Thymus (tissue), 14 donors: ENCODE measurements around the gene HIGD1A. TPM values are rescaled to one million over a fixed set of nuclear protein-coding genes. Genes with fewer than 3 reads are reported as not detected.

ENCODE experiments used
- DNase-seq, 9 donors: peaks; one replicate each; pipeline ENCODE4 v3.0.0-alpha.2; 2013; ENCODE audit warnings: low spot score in 9 of 9, low read depth in 6 of 9, missing footprints in 1 of 9
- H3K27ac ChIP-seq, 2 donors: one replicate each; pipeline ENCODE4 v1.5.1; 2013; ENCODE audit warnings: control low read depth in 1 of 2, low read depth in 1 of 2, low read length in 1 of 2, mild to moderate bottlenecking in 1 of 2, moderate library complexity in 1 of 2
- H3K27me3 ChIP-seq, 2 donors: one replicate each; pipeline ENCODE4 v1.5.1; 2013; ENCODE audit warnings: low read length in 1 of 2; ENCODE audit not compliant: control insufficient read depth in 2 of 2, insufficient read depth in 1 of 2
- H3K36me3 ChIP-seq, 2 donors: one replicate each; pipeline ENCODE4 v1.5.1; 2013; ENCODE audit warnings: low read length in 1 of 2, mild to moderate bottlenecking in 1 of 2, moderate library complexity in 1 of 2; ENCODE audit not compliant: control insufficient read depth in 2 of 2, insufficient read depth in 2 of 2
- H3K4me1 ChIP-seq, 2 donors: one replicate each; pipeline ENCODE4 v1.5.1; 2013; ENCODE audit warnings: low read length in 2 of 2; ENCODE audit not compliant: control insufficient read depth in 2 of 2, insufficient read depth in 2 of 2
- H3K4me3 ChIP-seq, 2 donors: one replicate each; pipeline ENCODE4 v1.5.1; 2013; ENCODE audit warnings: low read length in 2 of 2, control low read depth in 1 of 2, mild to moderate bottlenecking in 1 of 2
- H3K9me3 ChIP-seq, 2 donors: one replicate each; pipeline ENCODE4 v1.5.1; 2013; ENCODE audit warnings: low read length in 1 of 2, mild to moderate bottlenecking in 1 of 2; ENCODE audit not compliant: control insufficient read depth in 2 of 2, insufficient read depth in 1 of 2
- WGBS: extraction: QIAGEN DNeasy Blood & Tissue Kit; methylation state at CpG from one replicate; pipeline ENCODE4 v1.1.7; 2013; 5-methylcytosine and 5-hydroxymethylcytosine counted together
- long read RNA-seq, 10 donors: transcript quantifications; one replicate each; lab custom pipeline, GENCODE V29; 2026
- polyA plus RNA-seq: library from polyadenylated mRNA; stranded (reverse); fragments of 200-250 nt; gene quantifications from one replicate; pipeline ENCODE4 v1.2.3, GENCODE V29; 2013
- total RNA-seq: library from RNA; stranded (reverse); fragments of 120-200 nt; gene quantifications from one replicate; pipeline ENCODE4 v1.2.4, GENCODE V29; 2013
- donor health status: healthy.

The HIGD1A gene
- total RNA-seq (82.9 TPM), polyA plus RNA-seq (155 TPM)
- long read RNA-seq, donor 1, transcript HIGD1A-201 (4 exons, 1,373 nt): major isoform, 9 of 9 reads
- long read RNA-seq, donor 1, partial matches to known transcripts: 0 of 9 reads
- long read RNA-seq, donor 1, other reads (novel, unspliced or antisense): 0 of 9 reads
- long read RNA-seq, donor 2, transcript HIGD1A-201 (4 exons, 1,373 nt): major isoform, 90 of 94 reads
- long read RNA-seq, donor 2, partial matches to known transcripts: 0 of 94 reads
- long read RNA-seq, donor 2, other reads (novel, unspliced or antisense): 0 of 94 reads
- long read RNA-seq, donor 3, transcript HIGD1A-201 (4 exons, 1,373 nt): major isoform, 117 of 125 reads
- long read RNA-seq, donor 3, partial matches to known transcripts: 0 of 125 reads
- long read RNA-seq, donor 3, other reads (novel, unspliced or antisense): 0 of 125 reads
- long read RNA-seq, donor 4, transcript HIGD1A-201 (4 exons, 1,373 nt): major isoform, 18 of 21 reads
- long read RNA-seq, donor 4, partial matches to known transcripts: 0 of 21 reads
- long read RNA-seq, donor 4, other reads (novel, unspliced or antisense): 0 of 21 reads
- long read RNA-seq, donor 5, transcript HIGD1A-201 (4 exons, 1,373 nt): major isoform, 88 of 93 reads
- long read RNA-seq, donor 5, partial matches to known transcripts: 0 of 93 reads
- long read RNA-seq, donor 5, other reads (novel, unspliced or antisense): 0 of 93 reads
- long read RNA-seq, donor 6, transcript HIGD1A-201 (4 exons, 1,373 nt): major isoform, 53 of 58 reads
- long read RNA-seq, donor 6, partial matches to known transcripts: 0 of 58 reads
- long read RNA-seq, donor 6, other reads (novel, unspliced or antisense): 0 of 58 reads
- long read RNA-seq, donor 7, transcript HIGD1A-201 (4 exons, 1,373 nt): major isoform, 66 of 75 reads
- long read RNA-seq, donor 7, partial matches to known transcripts: 0 of 75 reads
- long read RNA-seq, donor 7, other reads (novel, unspliced or antisense): 0 of 75 reads
- long read RNA-seq, donor 8, transcript HIGD1A-201 (4 exons, 1,373 nt): major isoform, 32 of 40 reads
- long read RNA-seq, donor 8, partial matches to known transcripts: 7 of 40 reads
- long read RNA-seq, donor 8, other reads (novel, unspliced or antisense): 0 of 40 reads
- long read RNA-seq, donor 9, transcript HIGD1A-201 (4 exons, 1,373 nt): major isoform, 37 of 38 reads
- long read RNA-seq, donor 9, partial matches to known transcripts: 0 of 38 reads
- long read RNA-seq, donor 9, other reads (novel, unspliced or antisense): 0 of 38 reads
- long read RNA-seq, donor 10, transcript HIGD1A-201 (4 exons, 1,373 nt): major isoform, 35 of 35 reads
- long read RNA-seq, donor 10, partial matches to known transcripts: 0 of 35 reads
- long read RNA-seq, donor 10, other reads (novel, unspliced or antisense): 0 of 35 reads

- H3K4me3 ChIP-seq: peak within 1 kb of the TSS; percentile 72 to 88
- H3K9me3 ChIP-seq: no peaks in the 10 kb centered on the region
- DNase-seq: peak; percentile 82 to 97 (median 89)
- H3K4me1 ChIP-seq: peaks cover 10% of the 10 kb centered on the region in 2 donors
- under 1% methylated on average over 63 of the region's 63 CpGs for WGBS
- peak within 1 kb of the TSS; percentile 91 for H3K27ac ChIP-seq
- H3K36me3 ChIP-seq: no peaks in the 10 kb centered on the region
- peaks cover 6 to 22% of the 10 kb centered on the region in 2 donors for H3K27me3 ChIP-seq
Observed at GRCh38 chr3:42804106-42804830, at the start of gene HIGD1A. Gene HIGD1A, minus strand, starts transcription at chr3:42804490. Its CDS starts 10,237 bp downstream, at chr3:42794253.

GRCh38 chr3:42853739-42854302 lies 49.5 kb upstream of the HIGD1A start:
- no peaks in the 10 kb centered on the region for H3K4me1 ChIP-seq
- WGBS: 94% methylated on average over 4 of the region's 4 CpGs
- no peak overlapping the region for H3K4me3 ChIP-seq
- no peaks in the 10 kb centered on the region for H3K9me3 ChIP-seq
- H3K36me3 ChIP-seq: no peaks in the 10 kb centered on the region
- no peak overlapping the region for H3K27ac ChIP-seq
- no peaks in the 10 kb centered on the region for H3K27me3 ChIP-seq
- no peak for DNase-seq

DNA sequence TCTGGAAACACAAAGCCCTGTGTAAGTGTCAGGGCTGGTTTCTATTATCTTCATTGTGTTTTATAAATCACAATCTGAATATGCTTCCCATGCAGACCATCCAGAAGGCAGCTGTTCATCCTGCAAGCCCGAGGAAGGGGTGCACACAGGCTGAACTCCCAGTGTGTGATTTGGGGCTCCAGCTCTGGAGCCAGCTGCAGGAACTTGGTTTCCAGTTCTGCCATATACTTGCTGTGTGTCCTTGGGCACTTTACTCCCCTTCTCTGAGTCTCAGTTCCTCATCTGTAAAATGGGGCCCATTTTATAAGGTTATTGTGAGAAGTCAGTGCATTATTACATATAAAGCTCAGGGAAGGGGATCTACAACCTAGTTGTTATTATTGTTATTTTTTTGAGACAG lies 48.8 kb upstream of the HIGD1A start:
- Histone ChIP-seq H3K9me3 (no peaks in the 10 kb centered on the region), H3K4me1 (no peaks in the 10 kb centered on the region), H3K27ac (no peak overlapping the region), H3K4me3 (no peak overlapping the region), H3K27me3 (no peaks in the 10 kb centered on the region), H3K36me3 (no peaks in the 10 kb centered on the region)
- no peak for DNase-seq
- WGBS: 92% methylated on average over 1 of the region's 1 CpG

- Histone ChIP-seq H3K27ac (no peak overlapping the region), H3K4me1 (no peaks in the 10 kb centered on the region), H3K4me3 (no peak overlapping the region), H3K27me3 (no peaks in the 10 kb centered on the region), H3K9me3 (no peaks in the 10 kb centered on the region), H3K36me3 (no peaks in the 10 kb centered on the region)
- 68% methylated on average over 2 of the region's 2 CpGs for WGBS
- DNase-seq: no peak
Observed at GRCh38 chr3:42852441-42852840, 48.2 kb upstream of the HIGD1A start.

- Histone ChIP-seq H3K36me3 (no peaks in the 10 kb centered on the region), H3K4me3 (no peak overlapping the region)
- 97% methylated on average over 6 of the region's 6 CpGs for WGBS
Observed at GRCh38 chr3:42851228-42851834, 47.0 kb upstream of the HIGD1A start.

GRCh38 chr3:42850263-42850662 lies 46.0 kb upstream of the HIGD1A start:
- no peak for DNase-seq

More at GRCh38 chr3:42851228-42851834, 47.0 kb upstream of the HIGD1A start:
- no peaks in the 10 kb centered on the region for H3K27me3 ChIP-seq
- DNase-seq: no peak
- H3K9me3 ChIP-seq: no peaks in the 10 kb centered on the region
- H3K4me1 ChIP-seq: peaks cover 0 to 4% of the 10 kb centered on the region in 2 donors
- H3K27ac ChIP-seq: no peak overlapping the region

GRCh38 chr3:42849017-42849416 lies 44.7 kb upstream of the HIGD1A start:
- H3K27ac ChIP-seq: no peak overlapping the region
- no peaks in the 10 kb centered on the region for H3K36me3 ChIP-seq
- 97% methylated on average over 7 of the region's 7 CpGs for WGBS
- DNase-seq: no peak
- H3K4me1 ChIP-seq: peaks cover 0 to 4% of the 10 kb centered on the region in 2 donors
- H3K9me3 ChIP-seq: no peaks in the 10 kb centered on the region
- H3K27me3 ChIP-seq: no peaks in the 10 kb centered on the region
- H3K4me3 ChIP-seq: no peak overlapping the region

More at GRCh38 chr3:42850263-42850662, 46.0 kb upstream of the HIGD1A start:
- WGBS: 97% methylated on average over 3 of the region's 3 CpGs
- H3K4me3 ChIP-seq: no peak overlapping the region
- H3K9me3 ChIP-seq: no peaks in the 10 kb centered on the region
- H3K27me3 ChIP-seq: no peaks in the 10 kb centered on the region
- H3K36me3 ChIP-seq: no peaks in the 10 kb centered on the region
- no peak overlapping the region for H3K27ac ChIP-seq
- H3K4me1 ChIP-seq: peaks cover 0 to 4% of the 10 kb centered on the region in 2 donors
